ENCODE results near the gene DKC1. TPM values are rescaled to one million over a fixed set of nuclear protein-coding genes. Genes with fewer than 3 reads are reported as not detected.
A peak's percentile ranks its signal among the peaks of the same experiment; 100 is the strongest.

The DKC1 gene
- total RNA-seq, 1 donor from 2014 or later, result 91.1 TPM

GRCh38 chrX:154727871-154728270 is 34.8 kb upstream of the DKC1 start:
- Histone ChIP-seq H3K4me3 (ENCODE audit: low read depth, low read length) (no peak overlapping the region), H3K36me3 (ENCODE audit: control insufficient read depth, insufficient read depth, low read length) (no peaks in the 10 kb centered on the region), H3K27me3 (ENCODE audit: control insufficient read depth, insufficient read depth, low read length) (no peaks in the 10 kb centered on the region)
- peak; percentile 55 for DNase-seq (ENCODE audit: low read depth)
- FAIRE-seq, result no peak
- TF ChIP-seq CTCF (IDR thresholded peaks at IDR 0.05; ENCODE audit: insufficient read depth, low read length, severe bottlenecking), result no peak

GRCh38 chrX:154728431-154729190 is 34.1 kb upstream of the DKC1 start:
- Histone ChIP-seq H3K4me3 (ENCODE audit: low read depth, low read length) (no peak overlapping the region), H3K36me3 (ENCODE audit: control insufficient read depth, insufficient read depth, low read length) (no peaks in the 10 kb centered on the region), H3K27me3 (ENCODE audit: control insufficient read depth, insufficient read depth, low read length) (no peaks in the 10 kb centered on the region)
- FAIRE-seq, result no peak
- TF ChIP-seq CTCF (IDR thresholded peaks at IDR 0.05; ENCODE audit: insufficient read depth, low read length, severe bottlenecking), result no peak
- DNase-seq (ENCODE audit: low read depth), result no peak

GRCh38 chrX:154729439-154729838 is 33.2 kb upstream of the DKC1 start:
- H3K4me3 ChIP-seq (ENCODE audit: low read depth, low read length), result no peak overlapping the region
- no peaks in the 10 kb centered on the region for H3K27me3 ChIP-seq (ENCODE audit: control insufficient read depth, insufficient read depth, low read length)
- FAIRE-seq (no peak), DNase-seq (ENCODE audit: low read depth) (no peak)
- H3K36me3 ChIP-seq (ENCODE audit: control insufficient read depth, insufficient read depth, low read length), result no peaks in the 10 kb centered on the region
- no peak for TF ChIP-seq CTCF (IDR thresholded peaks at IDR 0.05; ENCODE audit: insufficient read depth, low read length, severe bottlenecking)

- Histone ChIP-seq H3K4me3 (ENCODE audit: low read depth, low read length) (no peak overlapping the region), H3K27me3 (ENCODE audit: control insufficient read depth, insufficient read depth, low read length) (no peaks in the 10 kb centered on the region), H3K36me3 (ENCODE audit: control insufficient read depth, insufficient read depth, low read length) (no peaks in the 10 kb centered on the region)
- TF ChIP-seq CTCF (IDR thresholded peaks at IDR 0.05; ENCODE audit: insufficient read depth, low read length, severe bottlenecking), result no peak
- no peak for DNase-seq (ENCODE audit: low read depth)
- no peak for FAIRE-seq
These were observed 32.3 kb upstream of the DKC1 start for GRCh38 chrX:154730253-154730891.

GRCh38 chrX:154731184-154731583 is 31.5 kb upstream of the DKC1 start:
- TF ChIP-seq CTCF (IDR thresholded peaks at IDR 0.05; ENCODE audit: insufficient read depth, low read length, severe bottlenecking), result no peak
- no peak overlapping the region for H3K4me3 ChIP-seq (ENCODE audit: low read depth, low read length)
- DNase-seq (ENCODE audit: low read depth), result no peak
- H3K36me3 ChIP-seq (ENCODE audit: control insufficient read depth, insufficient read depth, low read length), result no peaks in the 10 kb centered on the region
- no peak for FAIRE-seq
- no peaks in the 10 kb centered on the region for H3K27me3 ChIP-seq (ENCODE audit: control insufficient read depth, insufficient read depth, low read length)
